Measurements from ENCODE around the gene GPR78.

Gene GPR78, protein sequence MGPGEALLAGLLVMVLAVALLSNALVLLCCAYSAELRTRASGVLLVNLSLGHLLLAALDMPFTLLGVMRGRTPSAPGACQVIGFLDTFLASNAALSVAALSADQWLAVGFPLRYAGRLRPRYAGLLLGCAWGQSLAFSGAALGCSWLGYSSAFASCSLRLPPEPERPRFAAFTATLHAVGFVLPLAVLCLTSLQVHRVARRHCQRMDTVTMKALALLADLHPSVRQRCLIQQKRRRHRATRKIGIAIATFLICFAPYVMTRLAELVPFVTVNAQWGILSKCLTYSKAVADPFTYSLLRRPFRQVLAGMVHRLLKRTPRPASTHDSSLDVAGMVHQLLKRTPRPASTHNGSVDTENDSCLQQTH

DNA sequence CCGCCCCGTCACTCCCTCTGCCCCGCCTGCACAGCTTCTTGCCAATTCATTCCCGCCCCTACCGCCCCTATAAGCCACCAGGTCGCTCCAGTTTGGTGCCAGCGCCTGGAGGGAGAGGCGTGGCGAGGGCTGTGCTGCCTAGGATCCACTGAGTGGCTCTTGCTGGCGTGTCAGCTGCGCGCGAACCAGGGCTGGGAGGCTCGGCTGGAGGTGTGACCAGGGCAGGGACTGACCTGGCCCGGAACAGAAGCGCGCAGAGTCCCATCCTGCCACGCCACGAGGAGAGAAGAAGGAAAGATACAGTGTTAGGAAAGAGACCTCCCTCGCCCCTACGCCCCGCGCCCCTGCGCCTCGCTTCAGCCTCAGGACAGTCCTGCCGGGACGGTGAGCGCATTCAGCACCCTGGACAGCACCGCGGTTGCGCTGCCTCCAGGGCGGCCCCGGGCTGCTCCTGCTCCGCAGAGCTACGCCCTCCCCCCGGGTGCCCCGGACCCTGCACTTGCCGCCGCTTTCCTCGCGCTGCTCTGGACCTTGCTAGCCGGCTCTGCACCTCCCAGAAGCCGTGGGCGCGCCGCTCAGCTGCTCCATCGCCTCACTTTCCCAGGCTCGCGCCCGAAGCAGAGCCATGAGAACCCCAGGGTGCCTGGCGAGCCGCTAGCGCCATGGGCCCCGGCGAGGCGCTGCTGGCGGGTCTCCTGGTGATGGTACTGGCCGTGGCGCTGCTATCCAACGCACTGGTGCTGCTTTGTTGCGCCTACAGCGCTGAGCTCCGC lies at the start of gene GPR78:
Gene GPR78 (plus strand): TSS at position 72 of the 773 bp plus-strand sequence. CDS start 591 bp downstream, at position 663.
- peak in 2 of 6 experiments; percentile 9 to 15 for DNase-seq

DNA sequence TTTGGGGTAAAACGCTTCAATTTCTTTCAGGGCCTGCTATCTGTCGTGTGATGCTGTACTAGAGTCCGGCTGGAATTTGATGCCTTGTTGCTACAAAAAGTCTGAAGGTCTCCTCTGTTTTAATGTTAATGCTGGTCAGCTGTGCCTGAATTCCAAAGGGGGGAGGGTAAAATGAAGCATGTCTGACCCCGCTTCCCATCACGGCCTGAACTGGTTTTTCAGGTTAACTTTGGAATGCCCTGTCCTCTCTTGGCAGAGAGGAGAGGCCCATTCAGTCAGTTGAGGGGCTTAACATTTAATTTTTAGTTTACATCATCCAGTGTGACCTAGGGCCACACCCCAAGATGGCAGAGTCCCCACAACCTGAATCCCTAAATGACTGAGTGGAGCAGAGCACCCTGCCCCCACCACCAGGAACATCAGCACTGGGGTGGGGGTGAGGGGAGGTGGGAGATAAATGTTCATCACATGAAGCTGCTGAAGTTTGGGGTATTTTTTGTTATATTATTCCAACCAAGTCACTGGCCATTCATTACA lies 47.9 kb upstream of the GPR78 start:
- no peak for DNase-seq

DNA sequence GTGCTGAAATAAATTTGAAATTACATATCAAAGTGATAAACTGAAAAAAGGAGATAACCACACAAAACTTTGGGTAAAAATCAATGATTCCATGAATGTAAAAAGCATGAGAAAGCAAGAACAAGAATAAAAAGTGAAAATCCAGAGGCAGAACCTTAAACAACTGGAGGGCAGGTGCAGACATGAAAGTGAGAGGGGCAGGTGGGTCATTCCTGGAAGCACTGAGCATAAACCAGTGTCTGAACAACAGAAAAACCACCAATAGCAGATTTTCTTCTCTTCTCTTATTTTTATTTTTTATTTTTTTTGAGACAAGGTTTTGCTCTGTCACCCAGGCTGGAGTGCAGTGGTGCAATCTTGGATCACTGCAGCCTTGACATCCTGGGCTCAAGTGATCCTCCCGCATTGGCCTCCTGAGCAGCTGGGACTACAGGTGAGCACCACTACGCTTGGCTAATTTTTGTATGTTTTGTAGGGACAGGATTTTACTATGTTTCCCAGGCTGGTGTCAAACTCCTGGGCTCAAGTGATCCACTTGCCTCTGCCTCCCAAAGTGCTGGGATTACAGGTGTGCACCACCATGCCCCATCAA lies 46.8 kb upstream of the GPR78 start:
- DNase-seq: no peak

DNA sequence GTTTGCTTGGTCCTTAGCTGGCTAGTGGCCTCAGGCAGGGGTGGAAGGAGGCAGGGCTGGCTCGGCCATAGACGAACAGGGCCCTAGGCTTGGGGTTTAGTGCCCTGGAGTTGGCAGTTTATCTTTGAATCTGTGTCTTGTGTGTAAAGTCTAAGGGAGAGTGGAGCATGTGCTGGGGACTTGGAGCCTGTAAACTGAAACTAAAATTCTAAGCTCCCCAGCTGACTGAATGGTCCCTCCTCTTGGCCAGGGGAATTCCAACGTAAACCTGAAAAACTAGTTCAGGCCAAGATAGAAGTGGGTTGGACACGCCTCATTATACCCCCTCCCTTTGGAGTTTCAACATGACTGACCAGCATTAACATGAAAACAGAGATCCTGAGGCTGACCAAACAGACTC lies 46.1 kb upstream of the GPR78 start:
- DNase-seq: no peak

DNA sequence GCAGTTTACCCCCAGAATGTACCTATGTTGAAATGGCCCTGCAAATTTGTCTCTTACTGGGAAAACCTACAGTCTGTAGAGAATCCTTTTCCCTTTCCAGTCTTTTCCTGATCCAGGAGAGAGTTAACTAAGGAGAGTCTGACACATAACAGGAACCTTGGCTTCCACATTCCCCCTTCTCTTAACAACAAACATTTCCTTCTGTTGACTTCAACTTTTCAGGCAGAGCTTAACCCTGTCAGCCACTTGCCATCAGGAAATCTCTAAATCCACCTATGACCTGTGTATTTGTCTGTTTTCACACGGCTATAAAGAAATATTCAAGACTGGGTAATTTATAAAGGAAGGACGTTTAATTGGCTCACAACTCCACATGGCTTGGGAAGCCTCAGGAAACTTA lies 45.6 kb upstream of the GPR78 start:
- no peak for DNase-seq

DNA sequence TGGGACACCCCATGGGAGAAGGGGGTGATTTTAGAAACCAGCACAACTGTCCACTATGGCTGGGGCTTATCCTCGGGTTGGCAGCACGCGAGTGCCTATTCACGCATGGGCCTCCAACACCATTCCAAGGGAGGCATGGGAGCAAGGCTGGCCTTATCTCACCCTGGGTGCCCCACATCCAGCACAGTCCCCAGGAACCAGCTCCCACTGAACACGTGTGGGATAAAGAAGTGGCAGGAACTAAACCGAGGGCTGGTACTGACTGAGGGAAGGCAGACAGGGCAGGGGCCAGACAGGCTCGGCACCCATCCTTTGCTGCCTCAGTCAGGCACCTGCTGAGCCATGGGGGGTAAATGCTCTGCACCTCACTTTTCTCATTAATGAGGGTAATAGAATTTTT lies 43.7 kb upstream of the GPR78 start:
- no peak for DNase-seq

DNA sequence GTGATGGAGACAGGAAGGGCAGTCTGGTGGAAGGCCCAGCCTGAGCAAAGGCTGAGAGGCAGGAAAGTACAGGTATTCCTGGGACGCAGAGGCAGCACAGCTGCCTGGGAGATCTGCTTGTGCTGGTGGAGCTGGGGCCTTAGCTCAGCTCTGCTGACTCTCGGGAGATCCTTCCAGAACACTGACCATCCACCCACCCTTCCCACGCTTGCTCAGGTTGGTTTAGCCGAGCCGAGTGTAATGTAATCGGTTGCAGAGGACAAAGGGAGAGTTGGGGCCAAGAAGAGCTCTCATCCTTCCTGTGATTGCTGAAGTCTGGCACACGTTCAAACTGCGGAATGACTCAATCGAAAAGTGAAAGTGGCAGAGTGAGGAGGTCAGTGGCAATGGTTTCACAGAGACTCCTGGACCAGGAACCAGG lies 43.1 kb upstream of the GPR78 start:
- no peak for DNase-seq

DNA sequence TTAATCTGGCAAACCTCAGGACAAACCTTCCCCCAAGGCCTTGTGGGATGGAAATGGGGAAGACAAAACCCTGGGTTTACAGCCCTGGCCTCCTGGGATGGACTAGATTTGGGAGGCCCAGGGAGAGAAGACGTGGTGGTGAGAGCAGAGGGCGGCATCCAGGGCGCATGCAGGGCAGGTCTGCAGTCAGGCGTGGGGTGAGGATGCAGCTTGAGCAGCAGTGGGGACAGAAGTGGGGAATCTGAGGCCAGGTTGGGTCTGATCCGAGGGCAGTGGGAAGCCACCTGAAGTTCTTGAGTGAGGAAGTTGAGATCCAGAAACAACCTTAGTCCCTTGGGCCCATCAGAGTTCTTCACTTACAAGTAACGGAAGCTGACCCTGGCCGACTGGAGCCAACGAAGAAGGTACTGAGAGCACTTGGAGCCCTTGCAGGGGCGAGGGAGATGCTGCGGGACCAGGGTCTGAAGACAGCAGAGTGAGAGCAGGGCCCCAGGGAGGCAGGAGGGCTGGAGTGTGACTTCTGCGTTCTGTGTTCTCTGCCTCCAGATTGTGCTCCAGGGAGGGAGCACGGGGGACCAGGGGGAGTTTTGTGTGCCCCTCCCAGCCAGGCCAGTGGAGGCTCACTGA lies 42.0 kb upstream of the GPR78 start:
- no peak for DNase-seq

DNA sequence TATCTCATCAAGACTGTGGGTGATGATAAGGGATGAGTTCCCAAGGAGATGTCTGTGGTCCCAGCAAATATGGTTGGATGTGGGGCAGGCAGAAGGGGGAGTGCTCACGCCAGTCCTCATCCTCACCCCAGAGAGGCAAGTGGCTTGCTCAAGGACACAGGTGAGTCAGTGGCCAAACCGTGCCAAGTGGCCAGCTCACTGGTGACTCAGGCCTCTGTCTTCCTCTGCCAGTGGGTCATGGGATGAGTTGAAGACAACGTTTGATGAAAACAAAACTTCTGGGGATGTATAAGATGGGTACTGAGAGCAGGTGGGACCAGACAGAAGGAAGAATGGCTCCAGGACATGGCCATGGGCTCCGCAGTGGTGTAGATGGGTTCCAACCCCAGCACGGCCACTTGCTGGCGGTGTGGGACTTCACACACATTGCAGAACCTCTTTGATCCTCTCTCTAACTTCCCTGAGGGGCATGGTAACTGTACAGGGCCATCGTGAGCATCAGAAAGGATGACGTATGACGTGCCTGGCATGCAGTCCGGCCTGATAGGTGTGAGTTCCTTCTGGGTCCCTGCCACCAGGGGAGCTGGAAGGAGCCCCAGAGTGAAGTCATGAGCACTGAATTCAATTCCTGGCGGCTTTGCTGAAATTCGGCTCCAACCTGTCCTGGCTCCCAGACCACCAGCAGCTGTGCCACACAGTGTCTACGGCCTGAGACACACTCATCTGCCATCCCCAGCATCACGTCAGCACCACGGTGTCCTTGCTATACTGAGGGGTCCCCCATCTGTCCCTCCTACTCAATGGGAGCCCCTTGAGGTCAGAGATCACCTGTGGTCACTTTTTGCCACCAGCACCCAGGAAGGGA lies 41.3 kb upstream of the GPR78 start:
- DNase-seq: no peak

DNA sequence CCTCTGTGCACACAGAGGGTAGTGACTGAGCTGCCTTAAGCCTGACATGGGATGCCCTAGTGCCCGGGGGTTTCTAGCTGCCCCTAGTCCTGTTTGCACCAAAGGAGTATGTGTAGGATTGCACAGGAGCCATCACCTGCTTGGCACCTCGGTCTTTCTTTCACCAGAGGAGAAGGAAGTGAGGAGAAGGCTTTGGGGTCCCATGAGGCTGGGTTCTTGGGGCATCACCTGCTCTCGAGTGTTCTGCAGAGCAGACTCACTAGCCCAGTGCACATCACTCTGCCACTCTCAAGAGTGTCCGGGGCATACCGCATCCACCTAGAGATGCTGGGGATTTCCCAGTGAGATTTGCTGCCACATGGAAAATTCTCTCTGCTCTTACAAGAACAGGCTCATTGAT lies 40.5 kb upstream of the GPR78 start:
- DNase-seq: no peak

DNA sequence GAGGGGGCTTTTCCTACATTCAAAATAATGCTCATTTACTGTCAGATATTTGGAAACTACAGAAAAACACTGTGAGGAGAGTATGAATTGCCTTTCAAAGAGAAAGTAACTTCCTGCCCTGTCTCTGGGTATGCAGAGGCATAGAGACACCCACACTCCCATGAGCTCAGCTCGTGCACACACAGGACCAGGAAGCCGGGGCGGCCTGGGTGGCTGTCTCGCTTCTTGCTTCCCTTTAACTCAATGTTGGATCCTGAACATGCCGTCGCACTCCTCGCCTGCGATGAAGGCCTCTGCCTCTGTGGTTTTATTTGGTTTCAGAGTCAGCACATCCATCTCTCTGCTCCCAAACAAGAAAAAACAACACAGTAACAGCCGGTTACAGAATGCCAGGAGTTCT lies 40.1 kb upstream of the GPR78 start:
- DNase-seq: peak in 1 of 6 experiments; percentile 14

DNA sequence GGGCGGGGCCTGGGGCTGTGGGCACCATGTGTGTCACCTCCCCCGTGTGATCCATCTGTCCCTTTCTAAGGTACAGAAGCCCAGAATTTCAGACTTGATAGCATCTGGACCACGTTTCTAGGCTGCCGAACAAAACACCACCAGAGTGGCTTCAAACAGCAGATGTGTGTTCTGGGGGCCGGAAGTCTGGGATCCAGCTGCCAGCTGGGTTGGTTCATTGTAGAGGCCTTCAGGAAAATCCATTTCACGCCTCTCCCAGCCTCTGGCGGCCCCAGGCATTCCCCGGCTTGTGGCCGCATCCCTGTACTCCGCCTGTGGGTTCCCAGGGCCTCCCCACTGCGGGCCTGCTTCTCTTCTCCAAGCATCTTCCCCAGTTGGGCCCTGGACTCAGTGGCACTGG lies 39.6 kb upstream of the GPR78 start:
- no peak for DNase-seq

DNA sequence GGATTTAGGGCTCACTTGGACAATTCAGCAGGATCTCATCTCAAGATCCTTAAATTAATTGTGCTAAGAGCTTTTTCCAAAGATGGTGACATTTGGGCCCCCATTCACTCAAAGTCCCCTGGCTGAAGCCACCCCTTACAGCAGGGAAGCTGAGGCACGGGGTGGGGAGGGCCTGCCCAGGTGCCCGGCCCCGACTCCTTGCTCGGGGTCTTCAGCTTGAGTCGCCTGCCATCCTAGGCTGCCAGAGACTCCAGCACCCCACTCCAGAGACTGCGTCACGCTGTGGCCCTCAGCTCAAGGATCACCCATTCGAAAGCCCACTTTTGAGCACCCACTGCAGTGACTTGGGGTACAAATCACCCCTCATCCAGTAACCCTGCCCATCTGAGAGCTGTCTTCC lies 39.2 kb upstream of the GPR78 start:
- DNase-seq: no peak

DNA sequence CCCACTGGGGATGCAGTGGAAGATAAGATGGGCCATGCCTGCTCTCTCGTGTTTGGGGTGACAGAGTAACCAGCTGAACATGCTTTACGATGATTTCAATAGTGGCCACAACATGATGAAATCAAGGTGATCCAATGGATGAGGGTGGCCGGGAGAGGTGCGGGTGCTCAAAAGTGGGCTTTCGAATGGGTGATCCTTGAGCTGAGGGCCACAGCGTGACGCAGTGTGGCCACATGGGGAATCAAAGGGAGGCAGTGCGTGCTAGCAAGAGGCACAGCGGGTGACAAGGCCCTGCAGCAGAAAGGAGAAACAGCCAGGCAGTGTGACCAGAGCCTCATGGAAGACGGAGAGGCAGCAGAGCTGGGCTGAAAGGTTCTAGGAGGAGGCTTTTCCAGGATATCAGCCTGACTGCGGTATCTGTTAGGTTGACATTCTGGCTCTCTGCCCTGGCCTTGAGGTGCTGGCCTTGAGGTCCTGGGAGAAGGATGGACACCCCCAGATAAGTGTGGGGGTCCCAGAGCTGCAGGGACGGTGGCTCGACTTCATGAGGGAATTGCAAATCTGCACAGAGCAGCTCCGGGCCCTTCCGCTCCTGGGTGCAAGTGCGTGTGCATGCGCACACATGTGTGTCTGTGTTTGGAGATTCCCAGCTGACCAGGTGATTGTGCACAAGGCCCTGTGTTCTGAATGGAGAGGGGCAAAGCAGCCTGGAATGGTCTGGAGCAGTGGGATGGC lies 38.0 kb upstream of the GPR78 start:
- DNase-seq: no peak

DNA sequence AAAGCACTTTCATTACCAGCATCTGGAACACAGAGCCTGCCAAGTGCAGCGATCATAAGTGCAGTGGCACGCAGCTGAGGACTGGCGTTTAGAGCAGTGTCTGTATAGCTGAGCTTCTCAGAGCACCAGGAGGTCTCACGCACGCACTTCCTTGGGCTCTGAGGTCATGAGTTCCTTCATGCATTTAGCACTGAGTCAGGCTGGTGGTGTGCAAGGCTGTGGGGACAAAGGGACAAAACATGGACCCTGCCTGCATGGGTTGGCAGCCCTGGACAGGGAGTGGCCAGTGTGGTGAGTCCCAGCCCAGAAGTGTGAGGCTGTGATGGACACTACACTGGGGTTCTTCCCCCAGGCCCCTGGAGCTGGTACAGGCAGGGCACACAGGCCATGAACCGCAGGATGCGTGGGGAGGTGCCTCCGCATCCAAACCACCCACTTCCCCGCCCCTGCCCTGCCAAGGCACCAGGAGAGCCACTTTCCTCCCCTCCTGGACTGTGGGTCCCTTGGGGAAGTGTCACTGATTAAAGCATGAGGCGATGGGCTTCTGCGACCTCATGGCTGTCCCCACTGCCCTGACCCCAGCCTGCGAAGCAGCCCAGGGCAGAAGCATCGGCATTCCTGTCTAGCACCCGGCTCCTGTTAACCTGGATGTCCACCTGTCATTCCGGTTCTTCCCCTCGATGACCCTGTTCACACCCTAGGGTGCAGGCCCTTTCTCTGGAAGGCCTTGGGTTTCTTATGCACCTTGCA lies 37.2 kb upstream of the GPR78 start:
- DNase-seq: no peak

DNA sequence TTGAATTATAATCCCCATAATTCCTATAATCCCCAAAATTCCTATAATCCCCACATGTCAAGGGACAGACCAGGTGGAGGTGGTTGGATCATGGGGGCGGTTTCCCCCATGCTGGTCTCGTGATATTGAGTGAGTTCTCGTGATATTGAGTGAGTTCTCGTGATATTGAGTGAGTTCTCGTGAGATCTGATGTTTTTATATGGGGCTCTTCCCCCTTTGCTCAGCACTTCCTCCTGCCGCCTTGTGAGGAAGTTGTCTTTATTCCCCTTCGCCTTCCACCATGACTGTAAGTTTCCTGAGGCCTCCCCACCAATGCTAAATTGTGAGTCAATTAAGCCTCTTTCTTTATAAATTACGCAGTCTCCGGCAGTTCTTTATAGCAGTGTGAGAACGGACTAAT lies 36.6 kb upstream of the GPR78 start:
- no peak for DNase-seq

DNA sequence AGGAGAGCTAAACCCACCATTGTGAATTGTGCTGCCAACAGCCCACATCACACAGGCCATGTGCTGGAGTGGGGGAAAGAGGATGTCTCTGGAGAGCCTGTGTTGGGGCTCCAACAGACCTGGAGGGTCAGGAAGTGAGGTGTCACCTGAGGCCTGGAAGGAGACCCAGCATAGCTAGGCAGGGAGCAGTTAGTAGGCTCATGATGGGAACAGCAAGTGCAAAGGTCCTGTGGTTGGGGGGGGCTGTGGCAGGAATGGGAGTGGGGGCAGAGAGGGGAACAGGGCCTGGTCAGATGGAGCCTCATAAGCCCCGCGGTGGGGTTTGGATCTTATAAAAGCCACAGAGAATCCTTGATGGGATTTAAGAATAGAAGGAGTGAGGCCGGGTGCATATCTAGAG lies 35.9 kb upstream of the GPR78 start:
- DNase-seq: no peak

DNA sequence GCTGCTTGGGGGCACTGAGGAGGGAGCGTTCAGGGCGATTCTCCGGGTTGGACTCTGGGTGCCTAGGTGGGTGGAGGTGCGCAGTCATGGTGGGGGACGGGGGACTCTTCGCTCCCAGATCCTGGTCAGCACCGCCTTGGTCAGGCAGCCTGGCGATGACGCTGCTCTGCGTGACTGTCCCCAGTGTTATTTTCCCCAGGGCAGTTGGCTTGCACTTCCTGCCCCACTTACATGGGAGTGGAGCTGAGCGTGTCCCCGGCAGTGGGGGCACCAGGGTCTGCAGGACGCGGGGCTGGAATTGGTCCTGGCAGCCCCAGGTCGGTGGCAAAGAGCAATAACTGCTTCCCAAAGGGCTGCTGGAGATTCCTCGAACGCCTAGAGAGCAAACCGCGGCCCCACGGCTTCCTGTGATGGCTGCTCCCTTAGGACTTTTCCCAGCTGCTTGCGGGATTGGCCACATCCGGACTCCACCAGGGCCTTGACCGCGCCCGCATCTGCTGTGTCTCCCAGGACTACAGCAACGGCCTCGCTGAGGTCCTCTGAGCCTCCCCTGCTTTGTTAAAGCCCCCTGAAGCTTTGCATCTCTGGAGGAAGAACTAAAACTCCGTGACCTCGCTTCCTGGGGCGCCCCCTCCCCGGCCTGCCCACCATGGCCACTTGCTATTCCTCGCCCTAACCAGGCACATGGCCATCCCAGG lies 35.3 kb upstream of the GPR78 start:
- DNase-seq: no peak

DNA sequence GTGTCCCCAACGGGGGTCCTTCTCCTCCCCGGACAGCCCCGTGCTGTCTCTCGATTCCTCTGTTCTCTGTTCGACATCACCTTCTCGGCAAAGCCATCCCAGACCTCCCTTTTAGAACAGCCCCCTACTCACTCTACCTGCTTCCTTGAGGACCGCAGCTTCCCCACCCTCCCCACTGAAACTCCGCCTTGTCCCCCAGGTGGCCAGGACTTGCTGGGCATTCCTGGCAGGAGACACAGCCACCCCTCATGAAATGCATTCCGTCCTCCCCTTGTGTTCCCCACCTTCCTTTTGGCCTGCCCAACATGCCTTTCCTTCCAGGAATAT lies 34.8 kb upstream of the GPR78 start:
- DNase-seq: no peak

DNA sequence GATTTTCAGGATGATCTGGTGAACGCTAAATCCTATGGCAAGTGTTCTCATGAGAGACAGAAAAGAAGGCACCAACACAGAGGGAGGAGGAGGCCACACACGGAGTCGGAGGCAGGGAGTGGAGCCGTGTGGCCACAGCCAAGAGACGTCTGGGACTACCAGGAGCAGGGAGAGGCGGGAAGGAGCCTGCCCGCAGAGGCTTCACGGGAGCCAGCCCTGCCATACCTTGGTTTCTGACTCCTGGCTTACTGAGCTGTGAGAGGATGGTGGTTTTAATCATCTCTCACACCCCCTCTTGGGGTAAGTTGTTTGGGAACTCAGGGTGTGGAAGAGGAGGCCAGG lies 33.5 kb upstream of the GPR78 start:
- no peak for DNase-seq

Measured in stimulated activated naive CD4-positive, alpha-beta T cell (primary cell).